EH (cell line): Measurements from ENCODE around the gene LSS.
A peak's percentile ranks its signal among the peaks of the same experiment; 100 is the strongest.

ENCODE experiments used
- DNase-seq: peaks from one replicate; pipeline ENCODE4 v3.0.0-alpha.2; 2015; ENCODE audit warnings: low read depth

The LSS gene

DNA sequence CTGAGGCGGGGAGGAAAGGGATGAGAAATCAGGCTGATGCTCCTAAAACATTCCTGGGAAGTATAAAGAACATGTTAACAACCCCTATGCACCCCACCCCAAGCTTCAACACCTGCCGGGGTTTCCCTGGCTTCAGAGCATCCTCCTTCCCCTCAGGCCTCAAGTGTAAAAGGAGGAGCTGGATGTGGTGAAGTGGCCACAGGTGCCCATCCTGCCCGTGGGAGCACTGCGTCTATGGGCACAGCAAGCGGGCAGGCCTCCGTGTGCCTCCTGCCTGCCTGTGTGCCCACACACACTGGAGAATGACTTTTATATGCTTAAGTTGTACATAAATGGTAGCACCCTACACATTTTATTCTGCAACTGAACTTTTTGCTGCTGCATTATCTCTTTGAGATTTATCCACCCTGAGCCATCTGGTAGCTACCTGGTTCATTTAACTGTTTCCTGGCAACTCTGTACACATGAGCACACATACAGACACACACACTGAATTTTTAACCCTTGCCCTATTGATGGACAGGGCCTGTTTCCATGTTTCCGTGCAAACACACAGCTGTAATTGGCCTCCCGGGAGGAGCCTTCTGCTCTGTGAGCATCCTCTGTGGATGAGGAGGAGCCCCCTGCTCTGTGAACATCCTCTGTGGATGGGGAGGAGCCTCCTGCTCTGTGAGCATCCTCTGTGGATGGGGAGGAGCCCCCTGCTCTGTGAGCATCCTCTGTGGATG is 59.8 kb downstream of the LSS start:
- DNase-seq = no peak

GRCh38 chr21:46168238-46168637 is 60.3 kb downstream of the LSS start:
- no peak for DNase-seq

- DNase-seq = no peak
Measured at GRCh38 chr21:46165098-46165497, 63.5 kb downstream of the LSS start.

GRCh38 chr21:46163380-46163779 is 65.2 kb downstream of the LSS start:
- DNase-seq = no peak

DNA sequence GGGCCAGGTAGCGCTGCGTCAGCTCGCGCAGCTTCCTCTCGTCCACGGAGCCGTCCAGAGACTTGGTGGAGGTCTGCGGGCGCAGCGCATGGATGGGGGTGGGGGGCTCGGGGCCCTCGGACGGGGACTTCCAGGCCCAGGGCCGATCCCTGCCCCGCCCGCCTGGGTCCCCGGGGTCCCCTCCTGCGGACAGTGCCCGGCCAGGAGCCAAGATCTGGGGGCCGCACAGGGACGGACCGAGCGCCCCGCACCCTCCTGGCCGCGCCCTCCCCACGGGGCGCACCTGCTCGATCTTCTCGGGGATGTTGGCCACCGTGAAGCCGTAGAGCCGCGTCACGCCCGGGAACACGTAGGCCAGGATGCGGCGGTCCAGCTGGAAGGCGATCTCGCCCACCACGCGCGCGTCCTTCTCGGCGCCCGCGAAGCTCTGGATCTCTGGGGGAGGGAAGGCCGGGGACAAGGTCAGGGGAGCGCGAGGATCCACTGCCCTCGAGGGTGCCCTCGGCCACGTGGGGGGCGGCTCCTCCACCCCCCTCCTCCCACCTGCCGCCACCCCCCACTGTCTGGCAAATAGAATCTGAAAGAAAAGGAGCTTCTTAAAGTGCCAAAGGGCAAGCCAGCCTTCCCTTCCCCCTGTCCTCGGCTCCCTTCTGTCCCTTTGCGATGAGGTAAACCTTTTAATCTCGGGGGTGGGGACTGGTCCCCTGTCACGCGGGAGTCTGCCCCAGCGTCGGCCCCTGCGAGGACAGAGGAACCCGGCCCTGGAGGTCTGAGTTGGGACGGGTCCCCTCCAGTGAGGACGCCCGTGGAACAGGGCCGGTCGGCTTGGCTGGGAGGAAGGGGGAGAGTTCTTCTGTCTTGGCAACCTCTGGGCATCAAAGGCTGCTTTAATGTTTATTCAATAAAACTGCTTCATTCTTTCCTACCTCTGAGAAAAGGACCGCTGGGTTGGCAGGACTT is 66.7 kb downstream of the LSS start:
- DNase-seq = no peak

GRCh38 chr21:46160907-46161632 is 67.5 kb downstream of the LSS start:
- DNase-seq = no peak

GRCh38 chr21:46160657-46160906 is 68.0 kb downstream of the LSS start:
- DNase-seq = no peak

- no peak for DNase-seq
Measured at GRCh38 chr21:46159841-46160656, 68.5 kb downstream of the LSS start.

DNA sequence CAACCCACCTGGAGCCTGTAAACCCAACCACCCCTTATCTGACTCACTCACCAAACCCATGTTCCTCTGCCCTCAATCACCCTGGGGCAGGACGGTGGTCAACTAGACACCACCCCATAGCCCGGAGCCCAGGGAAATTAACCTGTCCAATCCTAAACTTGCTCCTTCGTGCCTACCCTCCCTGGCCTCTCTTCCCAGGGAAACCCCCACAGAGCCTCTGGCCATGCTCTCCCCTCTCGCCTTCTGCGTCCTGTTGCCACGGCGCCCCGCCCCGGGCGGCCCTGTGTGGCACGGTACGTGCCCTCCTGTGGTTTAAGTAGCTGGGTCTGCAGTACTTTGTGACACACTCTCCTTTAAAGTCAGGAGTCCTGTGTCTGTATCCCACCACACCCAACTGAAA is 69.2 kb downstream of the LSS start:
- no peak for DNase-seq

GRCh38 chr21:46158666-46159300 is 69.8 kb downstream of the LSS start:
- no peak for DNase-seq

GRCh38 chr21:46157987-46158451 is 70.6 kb downstream of the LSS start:
- DNase-seq = no peak

DNA sequence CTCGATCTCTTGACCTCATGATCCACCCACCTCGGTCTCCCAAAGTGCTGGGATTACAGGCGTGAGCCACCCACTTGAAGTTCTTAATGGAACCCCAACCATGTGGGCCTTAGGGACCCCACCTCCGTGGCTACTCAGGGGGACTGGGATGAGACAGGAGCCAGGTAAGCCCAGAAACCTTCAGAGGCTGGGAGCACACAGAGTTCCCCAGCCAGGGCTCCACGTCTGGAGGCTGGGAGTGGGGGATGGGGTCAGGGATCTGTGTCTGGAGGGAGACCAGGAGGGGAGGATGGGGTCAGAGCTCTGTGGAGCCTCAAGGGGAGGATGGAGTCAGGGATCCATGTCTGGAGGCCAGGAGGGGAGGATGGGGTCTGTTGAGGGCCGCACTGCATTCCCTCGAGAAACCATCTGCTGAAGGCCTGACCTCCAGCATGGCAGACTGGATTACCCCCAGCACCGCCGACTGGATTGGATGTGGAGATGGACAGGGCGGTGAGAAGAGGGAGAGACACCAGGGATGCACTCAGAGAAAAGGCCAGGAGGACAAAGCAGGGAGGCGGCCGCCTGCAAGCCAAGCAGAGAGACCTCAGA is 71.1 kb downstream of the LSS start:
- DNase-seq = no peak

DNA sequence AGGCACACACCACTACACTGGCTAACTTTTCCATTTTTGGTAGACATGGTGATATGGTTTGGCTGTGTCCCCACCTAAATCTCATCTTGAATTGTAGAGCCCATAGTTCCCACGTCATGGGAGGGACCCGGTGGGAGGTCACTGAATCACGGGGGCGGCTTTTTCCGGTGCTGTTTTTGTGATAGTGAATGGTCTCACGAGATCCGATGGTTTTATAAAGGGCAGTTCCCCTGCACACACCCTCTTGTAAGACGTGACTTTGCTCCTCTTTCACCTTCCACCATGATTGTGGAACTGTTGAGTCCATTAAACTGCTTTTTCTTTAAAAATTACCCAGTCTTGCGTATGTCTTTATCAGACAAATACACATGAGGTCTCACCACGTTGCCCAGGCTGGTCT is 71.9 kb downstream of the LSS start:
- DNase-seq = no peak

DNA sequence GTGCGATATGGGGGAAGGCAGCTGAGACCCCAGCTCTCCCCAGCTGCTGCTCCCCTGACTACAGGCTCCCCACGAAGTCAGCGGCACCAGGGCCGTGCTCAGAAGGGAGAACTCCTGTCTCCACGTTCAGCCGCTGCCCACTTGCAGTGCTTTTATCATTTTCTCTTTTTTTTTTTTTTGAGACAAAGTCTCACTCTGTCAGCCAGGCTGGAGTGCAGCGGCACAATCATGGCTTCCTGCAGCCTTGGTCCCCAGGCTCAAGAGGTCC is 72.3 kb downstream of the LSS start:
- no peak for DNase-seq

- no peak for DNase-seq
Measured at GRCh38 chr21:46155514-46156377, 72.8 kb downstream of the LSS start, which contains the start of gene FTCD. TSS of gene FTCD (minus strand) at chr21:46155579. CDS start at chr21:46155523, 56 bp downstream.

- no peak for DNase-seq
Measured at GRCh38 chr21:46154955-46155513, 73.5 kb downstream of the LSS start.

DNA sequence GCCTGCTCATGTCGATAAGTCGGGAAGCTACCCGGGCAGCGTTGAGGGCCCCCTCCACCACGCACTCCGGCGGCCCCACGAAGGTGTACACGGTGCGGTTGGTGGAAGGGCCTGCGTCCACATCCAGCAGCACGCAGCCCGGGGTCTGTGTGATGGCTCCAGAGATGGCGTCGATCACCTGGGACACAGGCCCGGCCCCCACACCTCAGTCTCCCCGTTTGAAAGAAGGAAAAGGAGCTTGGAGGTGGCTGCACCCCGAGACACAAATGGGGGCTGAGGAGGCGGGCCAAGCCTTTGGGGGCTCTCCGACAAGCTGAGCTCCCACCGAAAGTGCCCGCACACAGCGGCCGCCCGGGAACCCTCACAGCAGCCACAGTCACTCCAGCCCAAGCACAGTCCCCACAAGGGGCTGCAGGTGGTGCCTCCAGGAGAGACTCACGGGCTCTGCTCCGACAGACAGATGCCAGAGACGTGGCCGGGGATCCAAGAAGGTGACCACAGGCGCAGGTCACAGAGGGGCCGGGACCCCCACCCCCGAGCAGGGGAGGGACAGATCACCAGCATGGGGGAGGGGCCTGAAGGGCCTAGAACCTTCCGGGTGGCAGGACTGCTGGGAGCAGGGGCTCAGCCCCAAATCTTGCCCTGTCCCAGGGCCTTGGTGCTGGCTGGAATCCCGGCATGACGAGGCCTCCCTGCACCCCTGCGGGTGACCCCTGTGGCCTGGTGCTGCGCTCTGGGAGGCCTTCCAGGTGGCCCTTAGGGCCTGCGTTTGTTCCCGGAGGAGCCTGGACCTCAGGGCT is 74.2 kb downstream of the LSS start:
- DNase-seq = no peak

GRCh38 chr21:46153247-46154154 is 75.1 kb downstream of the LSS start:
- DNase-seq = peak; percentile 50
